GM18951 (cell line): ENCODE measurements around the gene ALPL.

Experiments
- POLR2A ChIP-seq: IDR thresholded peaks from 4 replicates; pipeline ENCODE4 v1.6.1; 2011; ENCODE audit warnings: mild to moderate bottlenecking; ENCODE audit not compliant: insufficient read length, insufficient read depth; ENCODE audit errors: extremely low read depth
- in situ Hi-C: fragments of 300-500 bp; cut with MboI; formaldehyde crosslinking; loops from one replicate; pipeline ENCODE4 v1.12.0; 2022; ENCODE audit warnings: low sequenced_read_pairs, mixed read lengths, inconsistent platforms; ENCODE audit not compliant: unreplicated experiment

The ALPL gene

GRCh38 chr1:21592086-21592865 lies 83.1 kb downstream of the ALPL start:
- in situ Hi-C loops, result no loop called here
- no peak for TF ChIP-seq POLR2A

- no peak for TF ChIP-seq POLR2A
- in situ Hi-C loops, result no loop called here
Observed at GRCh38 chr1:21593231-21593630, 84.0 kb downstream of the ALPL start.

- TF ChIP-seq POLR2A, result no peak
- in situ Hi-C loops, result no loop called here
Observed at GRCh38 chr1:21594501-21594900, 85.3 kb downstream of the ALPL start.

GRCh38 chr1:21594935-21595897 lies 86.0 kb downstream of the ALPL start:
- no peak for TF ChIP-seq POLR2A
- in situ Hi-C loops, result no loop called here

- in situ Hi-C loops, result no loop called here
- no peak for TF ChIP-seq POLR2A
Observed at GRCh38 chr1:21596174-21596573, 87.0 kb downstream of the ALPL start.

- in situ Hi-C loops, result no loop called here
- no peak for TF ChIP-seq POLR2A
Observed at GRCh38 chr1:21596628-21597027, 87.4 kb downstream of the ALPL start.

GRCh38 chr1:21597753-21598152 lies 88.5 kb downstream of the ALPL start:
- no peak for TF ChIP-seq POLR2A

GRCh38 chr1:21598417-21598816 lies 89.2 kb downstream of the ALPL start:
- TF ChIP-seq POLR2A, result no peak

More at GRCh38 chr1:21597753-21598152, 88.5 kb downstream of the ALPL start:
- in situ Hi-C loops, result no loop called here

GRCh38 chr1:21598904-21599303 lies 89.7 kb downstream of the ALPL start:
- TF ChIP-seq POLR2A, result no peak
- in situ Hi-C loops, result no loop called here

More at GRCh38 chr1:21598417-21598816, 89.2 kb downstream of the ALPL start:
- in situ Hi-C loops, result no loop called here

- in situ Hi-C loops, result no loop called here
- TF ChIP-seq POLR2A, result no peak
Observed at GRCh38 chr1:21599402-21599801, 90.2 kb downstream of the ALPL start.

- TF ChIP-seq POLR2A, result no peak
- in situ Hi-C loops, result no loop called here
Observed at GRCh38 chr1:21601278-21602048, 92.2 kb downstream of the ALPL start.

GRCh38 chr1:21603177-21604138 lies 94.2 kb downstream of the ALPL start:
- in situ Hi-C loops, result no loop called here
- TF ChIP-seq POLR2A, result no peak
